NT2/D1 (cell line): Measurements from ENCODE around the gene CCL14.

ENCODE experiments used
- YY1 ChIP-seq: IDR thresholded peaks from 2 replicates; pipeline ENCODE4 v1.6.1; 2011; ENCODE audit not compliant: insufficient read length, insufficient read depth
- ZNF274 ChIP-seq: IDR thresholded peaks from 2 replicates; pipeline ENCODE4 v1.6.1; 2011; ENCODE audit warnings: mild to moderate bottlenecking, low read depth, low read length

GRCh38 chr17:36016555-36016954, 30.0 kb upstream of the CCL14 start:
- TF ChIP-seq YY1: no peak
- no peak for TF ChIP-seq ZNF274
